NB4 (cell line): ENCODE results near the gene COMT.
A peak's percentile ranks its signal among the peaks of the same experiment; 100 is the strongest.

Experiments
- DNase-seq: peaks from one replicate; pipeline ENCODE4 v3.0.0; 2010; ENCODE audit warnings: low read depth
- H3K4me3 ChIP-seq: one replicate; pipeline ENCODE4 v1.5.1; 2011; ENCODE audit warnings: mild to moderate bottlenecking, low read depth, low read length, moderate library complexity
- MYC ChIP-seq: IDR thresholded peaks from 2 replicates; pipeline ENCODE4 v1.6.1; 2011; ENCODE audit warnings: low read depth, low read length
- POLR2A ChIP-seq: IDR thresholded peaks from 2 replicates; pipeline ENCODE4 v1.6.1; 2011; ENCODE audit warnings: mild to moderate bottlenecking; ENCODE audit not compliant: insufficient read length; ENCODE audit errors: extremely low read depth
- TF ChIP-seq, protein P1 (sequence below): IDR thresholded peaks from 2 replicates; pipeline ENCODE4 v1.6.1; 2011; ENCODE audit warnings: low read depth, low read length
- TF ChIP-seq, protein P2 (sequence below): IDR thresholded peaks from one replicate; pipeline ENCODE4 v1.5.1; 2012; ENCODE audit warnings: low read depth, low read length

The COMT gene

DNA sequence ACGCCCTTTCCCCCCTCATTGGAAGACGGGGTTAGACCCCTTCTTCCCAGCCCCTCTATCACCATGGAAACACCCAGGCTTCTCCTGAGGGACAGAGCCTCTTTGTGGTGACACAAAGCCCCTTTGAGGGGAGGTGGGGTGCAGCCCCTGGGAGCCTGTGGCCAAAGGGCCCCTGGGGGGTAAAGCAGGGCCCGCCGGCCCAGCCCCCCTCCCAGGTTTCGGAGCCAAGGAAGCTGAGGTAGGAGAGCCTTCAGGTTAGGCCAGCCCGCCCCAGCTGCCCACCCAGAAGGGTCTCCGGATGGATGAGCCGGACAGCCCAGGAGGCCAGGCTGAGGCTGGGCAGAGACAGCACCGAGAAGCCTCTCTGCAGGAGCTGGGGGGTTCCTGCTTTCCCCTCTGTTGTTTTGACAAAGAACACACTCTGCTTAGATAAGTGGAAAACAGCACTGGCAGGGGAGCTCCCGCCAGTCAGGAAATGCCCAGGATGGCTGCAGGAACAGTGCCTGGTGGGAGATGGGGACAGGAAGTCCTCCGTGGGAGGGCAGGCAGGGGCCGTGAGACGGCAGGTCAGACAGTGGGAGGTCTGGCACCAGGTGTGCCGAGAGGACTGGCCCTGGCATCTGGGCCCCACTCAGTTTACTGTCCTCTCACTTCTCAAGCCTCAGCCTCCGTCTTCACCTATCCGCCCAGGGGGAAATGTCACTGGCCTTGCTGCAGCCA, 56.8 kb downstream of the COMT start:
- no peak for DNase-seq
- no peak overlapping the region for H3K4me3 ChIP-seq
- TF ChIP-seq POLR2A (no peak), MYC (no peak)
- TF ChIP-seq, protein P1, sequence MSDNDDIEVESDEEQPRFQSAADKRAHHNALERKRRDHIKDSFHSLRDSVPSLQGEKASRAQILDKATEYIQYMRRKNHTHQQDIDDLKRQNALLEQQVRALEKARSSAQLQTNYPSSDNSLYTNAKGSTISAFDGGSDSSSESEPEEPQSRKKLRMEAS = no peak
- TF ChIP-seq, protein P2, sequence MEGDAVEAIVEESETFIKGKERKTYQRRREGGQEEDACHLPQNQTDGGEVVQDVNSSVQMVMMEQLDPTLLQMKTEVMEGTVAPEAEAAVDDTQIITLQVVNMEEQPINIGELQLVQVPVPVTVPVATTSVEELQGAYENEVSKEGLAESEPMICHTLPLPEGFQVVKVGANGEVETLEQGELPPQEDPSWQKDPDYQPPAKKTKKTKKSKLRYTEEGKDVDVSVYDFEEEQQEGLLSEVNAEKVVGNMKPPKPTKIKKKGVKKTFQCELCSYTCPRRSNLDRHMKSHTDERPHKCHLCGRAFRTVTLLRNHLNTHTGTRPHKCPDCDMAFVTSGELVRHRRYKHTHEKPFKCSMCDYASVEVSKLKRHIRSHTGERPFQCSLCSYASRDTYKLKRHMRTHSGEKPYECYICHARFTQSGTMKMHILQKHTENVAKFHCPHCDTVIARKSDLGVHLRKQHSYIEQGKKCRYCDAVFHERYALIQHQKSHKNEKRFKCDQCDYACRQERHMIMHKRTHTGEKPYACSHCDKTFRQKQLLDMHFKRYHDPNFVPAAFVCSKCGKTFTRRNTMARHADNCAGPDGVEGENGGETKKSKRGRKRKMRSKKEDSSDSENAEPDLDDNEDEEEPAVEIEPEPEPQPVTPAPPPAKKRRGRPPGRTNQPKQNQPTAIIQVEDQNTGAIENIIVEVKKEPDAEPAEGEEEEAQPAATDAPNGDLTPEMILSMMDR = no peak

DNA sequence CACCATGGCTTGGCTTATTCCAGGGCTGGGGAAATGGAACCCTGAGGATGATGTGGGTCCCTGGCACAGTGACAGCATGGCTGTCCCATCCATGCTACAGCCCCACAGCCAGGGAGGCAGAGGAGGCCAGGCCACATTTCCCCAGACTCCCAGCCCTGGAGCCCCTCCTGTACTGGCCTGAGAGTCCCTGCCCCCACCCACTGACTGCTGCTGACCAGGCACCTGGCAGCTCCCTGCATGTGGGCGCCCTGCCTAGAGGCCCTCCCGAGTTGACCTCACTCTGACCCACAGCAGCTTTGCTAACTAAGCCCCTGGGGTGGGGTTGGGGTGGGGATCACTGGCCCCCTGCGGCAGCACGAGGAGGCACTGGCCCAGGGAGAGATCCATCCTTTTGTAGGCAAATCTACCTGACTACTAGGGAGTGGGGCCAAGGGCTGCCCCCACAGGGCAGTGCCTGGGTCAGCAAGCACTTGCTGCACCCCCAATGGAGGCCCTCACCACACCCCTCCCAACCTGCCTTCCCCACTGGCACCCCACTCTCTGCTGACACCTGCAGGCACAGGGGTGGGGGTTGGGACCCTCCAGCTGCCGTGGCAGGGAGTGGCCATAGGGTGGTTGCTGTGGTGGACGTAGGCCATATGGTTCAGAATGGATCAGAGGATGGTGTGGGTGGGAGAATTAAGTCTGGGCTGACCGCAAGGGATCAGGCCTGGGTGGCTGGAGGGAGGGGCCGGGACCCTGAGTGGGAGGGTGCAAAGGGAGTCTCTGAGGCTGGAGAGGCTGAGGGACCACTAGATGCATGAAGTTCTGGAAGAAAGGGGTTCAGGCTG, 57.6 kb downstream of the COMT start:
- TF ChIP-seq, protein P2 = no peak
- no peak for TF ChIP-seq POLR2A
- TF ChIP-seq, protein P1 = no peak
- TF ChIP-seq MYC = no peak
- no peak overlapping the region for H3K4me3 ChIP-seq
- no peak for DNase-seq

DNA sequence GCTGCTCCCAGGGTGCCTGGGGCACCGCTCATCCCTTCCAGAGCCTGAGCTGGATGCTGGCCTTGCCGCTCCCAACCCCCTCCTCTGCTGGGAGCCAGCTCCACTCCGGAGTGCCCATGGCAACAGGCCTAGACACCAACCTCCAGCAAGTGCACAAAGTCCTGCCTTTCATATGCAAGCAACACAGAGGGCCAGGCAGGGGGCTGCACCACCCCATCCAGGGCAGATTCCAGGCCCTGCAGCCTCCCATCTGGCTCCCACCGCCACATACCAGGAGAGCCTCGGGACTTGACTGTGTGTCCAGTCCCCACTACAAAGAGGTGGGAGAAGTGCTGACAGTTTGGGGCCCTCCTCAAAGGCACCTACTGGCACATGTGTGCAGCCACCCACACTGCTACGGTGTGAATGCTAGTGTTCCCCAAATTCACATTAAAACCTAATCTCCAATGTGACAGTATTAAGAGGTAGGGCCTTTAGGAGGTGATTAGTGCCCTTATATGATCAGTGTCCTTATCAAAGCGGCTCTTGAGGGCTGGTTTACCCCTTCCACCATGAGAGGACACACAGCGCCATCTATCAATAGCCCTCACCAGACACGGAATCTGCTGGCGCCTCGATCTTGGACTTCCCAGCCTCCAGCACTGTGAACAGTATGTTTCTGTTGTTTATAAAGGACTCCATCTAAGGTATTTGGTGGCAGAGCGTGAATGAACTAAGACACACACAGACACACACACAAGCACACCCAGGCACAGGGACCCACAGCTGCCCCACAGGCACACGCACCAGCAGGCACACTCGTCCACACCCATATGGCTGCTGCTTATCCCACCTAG, 58.9 kb downstream of the COMT start:
- TF ChIP-seq, protein P1 = no peak
- peak; percentile 23 for DNase-seq
- no peak overlapping the region for H3K4me3 ChIP-seq

DNA sequence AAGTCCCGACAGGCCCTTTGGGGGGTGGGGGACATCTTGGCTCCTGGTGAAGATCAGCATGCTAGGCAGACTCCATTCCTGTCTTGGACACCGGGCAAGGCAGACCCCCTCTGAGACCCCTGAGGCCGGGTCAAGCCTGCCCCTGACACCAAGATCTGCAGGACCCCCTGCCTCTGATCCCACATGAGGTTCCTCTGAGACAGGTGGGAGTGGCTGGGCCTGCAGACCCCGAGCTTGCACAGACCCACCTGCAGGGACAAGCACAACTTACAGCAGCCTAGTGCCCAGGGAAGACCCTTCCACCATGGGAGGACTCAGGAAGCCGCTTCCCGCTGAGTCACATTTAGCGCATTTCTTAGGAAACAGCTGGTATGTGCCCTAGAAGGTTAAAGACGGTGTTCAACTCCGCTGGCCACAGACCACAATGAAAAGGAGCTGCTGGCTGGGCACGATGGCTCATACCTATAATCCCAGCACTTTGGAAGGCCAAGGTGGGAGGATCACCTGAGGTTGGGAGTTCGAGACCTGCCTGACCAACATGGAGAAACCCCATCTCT, 59.6 kb downstream of the COMT start:
- peak; percentile 19 for DNase-seq

DNA sequence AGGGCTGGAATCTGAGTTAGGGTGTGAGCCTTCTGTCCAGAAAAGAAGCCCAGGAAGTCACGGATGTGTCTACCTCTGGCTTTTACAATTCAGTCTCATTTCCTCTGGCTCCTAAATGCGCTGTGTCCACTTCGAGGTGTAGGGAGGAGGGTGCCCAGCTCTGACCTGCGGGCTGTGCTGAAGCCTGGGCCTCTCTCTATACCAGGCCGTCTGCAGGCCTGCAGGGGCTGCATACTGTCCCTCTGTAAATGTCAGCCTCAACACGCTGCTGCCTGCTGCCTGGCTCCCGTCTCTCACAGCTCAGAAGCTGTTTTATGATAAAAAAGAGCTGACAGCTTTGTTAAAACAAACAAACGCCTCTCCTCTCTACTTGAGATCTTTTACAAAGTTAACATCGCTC, 60.6 kb downstream of the COMT start:
- DNase-seq = no peak
- H3K4me3 ChIP-seq = no peak overlapping the region
- TF ChIP-seq, protein P1 = no peak
- TF ChIP-seq, protein P2 = no peak
- TF ChIP-seq POLR2A = no peak
- no peak for TF ChIP-seq MYC

More for the DNA sequence above, 59.6 kb downstream of the COMT start:
- TF ChIP-seq POLR2A (no peak), MYC (no peak)
- TF ChIP-seq, protein P2 = no peak
- no peak overlapping the region for H3K4me3 ChIP-seq

DNA sequence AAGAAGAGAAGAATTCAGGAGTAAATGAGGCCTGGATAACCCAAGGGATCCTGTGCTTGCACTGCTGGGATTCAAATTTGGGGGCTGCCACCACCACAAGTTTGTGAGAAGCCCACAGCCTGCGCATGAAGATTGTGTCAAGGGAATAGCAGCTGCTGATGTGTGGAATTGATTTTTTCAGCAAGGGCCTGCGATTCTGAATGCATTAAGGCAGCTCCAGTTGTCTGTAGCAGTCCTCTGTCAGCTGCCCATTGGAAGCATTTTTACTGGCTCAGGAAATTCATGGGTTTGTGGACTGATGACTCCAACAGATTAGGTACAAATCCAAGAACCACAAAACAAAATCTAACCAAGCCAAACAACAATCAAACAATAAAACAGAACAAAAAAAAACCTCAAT, 61.1 kb downstream of the COMT start:
- no peak for TF ChIP-seq MYC
- TF ChIP-seq, protein P2 = no peak
- TF ChIP-seq, protein P1 = no peak
- no peak for TF ChIP-seq POLR2A
- no peak overlapping the region for H3K4me3 ChIP-seq
- DNase-seq = no peak
